GM12878 (cell line): ENCODE measurements around the gene TBC1D1.

Experiments
- BHLHE40 ChIP-seq, 2 experiments: fragments of 450-650 bp in 1 of 2; IDR thresholded peaks; 2 replicates each; pipeline ENCODE4 v1.6.1; 2011 to 2017; ENCODE audit warnings: low read depth in 2 of 2, borderline replicate concordance in 1 of 2, improper control_type of control experiment in 1 of 2, low read length in 1 of 2, mild to moderate bottlenecking in 1 of 2
- CBFB ChIP-seq: IDR thresholded peaks from 2 replicates; pipeline ENCODE4 v1.6.1; 2016; ENCODE audit warnings: antibody characterized with exemption, low read depth
- CEBPZ ChIP-seq: fragments of 150-350 bp; IDR thresholded peaks from 2 replicates; pipeline ENCODE4 v1.6.1; 2016; ENCODE audit warnings: low read depth, low read length
- CTCF ChIP-seq, 3 experiments: IDR thresholded peaks in 2 of 3; conservative IDR thresholded peaks in 1 of 3; 2 replicates each; pipeline ENCODE4 v1.5.1; 2011; ENCODE audit warnings: low read depth in 3 of 3, low read length in 3 of 3, mild to moderate bottlenecking in 3 of 3, control low read depth in 2 of 3, moderate library complexity in 2 of 3, inconsistent platforms in 1 of 3, mixed read lengths in 1 of 3; ENCODE audit not compliant: control insufficient read depth in 2 of 3, insufficient read depth in 1 of 3; ENCODE audit errors: extremely low read depth in 1 of 3
- EGR1 ChIP-seq, 2 experiments: IDR thresholded peaks; 1 replicate in 1 of 2; 2 replicates in 1 of 2; pipeline ENCODE4 v1.6.1; 2011 to 2012; ENCODE audit warnings: low read depth in 2 of 2, low read length in 2 of 2, borderline replicate concordance in 1 of 2, mild to moderate bottlenecking in 1 of 2, moderate library complexity in 1 of 2
- EP300 ChIP-seq, 2 experiments: fragments of 150-350 bp in 1 of 2; IDR thresholded peaks; 2 replicates each; pipeline ENCODE4 v1.6.1; 2011 to 2012; ENCODE audit warnings: low read depth in 2 of 2, low read length in 2 of 2, borderline replicate concordance in 1 of 2, improper control_type of control experiment in 1 of 2, inconsistent platforms in 1 of 2; ENCODE audit not compliant: control insufficient read depth in 1 of 2
- POLR2A ChIP-seq: IDR thresholded peaks from 2 replicates; pipeline ENCODE4 v1.6.1; 2011; ENCODE audit warnings: low read depth, mild to moderate bottlenecking, low read length
- RFX5 ChIP-seq: IDR thresholded peaks from 2 replicates; pipeline ENCODE4 v1.6.1; 2011; ENCODE audit warnings: low read depth, low read length, improper control_type of control experiment
- TARDBP ChIP-seq: IDR thresholded peaks from 2 replicates; pipeline ENCODE4 v1.6.1; 2016; ENCODE audit warnings: borderline replicate concordance
- TCF12 ChIP-seq: IDR thresholded peaks from 2 replicates; pipeline ENCODE4 v1.6.1; 2011; ENCODE audit warnings: low read depth, mild to moderate bottlenecking, low read length
- ZZZ3 ChIP-seq: IDR thresholded peaks from 2 replicates; pipeline ENCODE4 v1.6.1; 2011; ENCODE audit warnings: low read depth; ENCODE audit not compliant: control insufficient read depth, insufficient read length

GRCh38 chr4:38146383-38146782 lies 255.5 kb downstream of the TBC1D1 start:
- TF ChIP-seq CTCF (IDR thresholded peaks at IDR 0.05 in 2 of 3, conservative IDR thresholded peaks at IDR 0.05 in 1 of 3; ENCODE audit: control insufficient read depth in 2 of 3, extremely low read depth in 1 of 3, insufficient read depth in 1 of 3, low read depth in 3 of 3, low read length in 3 of 3) = no peak
- TF ChIP-seq TCF12 = no peak
- TF ChIP-seq CBFB = no peak
- TF ChIP-seq TARDBP = no peak
- TF ChIP-seq POLR2A = no peak
- TF ChIP-seq EGR1 (IDR thresholded peaks at IDR 0.05; ENCODE audit: borderline replicate concordance in 1 of 2, low read depth in 2 of 2, low read length in 2 of 2) = no peak
- TF ChIP-seq BHLHE40 (IDR thresholded peaks at IDR 0.05; ENCODE audit: borderline replicate concordance in 1 of 2, low read depth in 2 of 2, low read length in 1 of 2) = no peak
- TF ChIP-seq RFX5 = no peak
- TF ChIP-seq ZZZ3 = no peak
- no peak for TF ChIP-seq EP300 (IDR thresholded peaks at IDR 0.05; ENCODE audit: borderline replicate concordance in 1 of 2, control insufficient read depth in 1 of 2, low read depth in 2 of 2, low read length in 2 of 2)
- TF ChIP-seq CEBPZ = no peak
